Measurements from ENCODE around the gene KRTAP10-12.

DNA sequence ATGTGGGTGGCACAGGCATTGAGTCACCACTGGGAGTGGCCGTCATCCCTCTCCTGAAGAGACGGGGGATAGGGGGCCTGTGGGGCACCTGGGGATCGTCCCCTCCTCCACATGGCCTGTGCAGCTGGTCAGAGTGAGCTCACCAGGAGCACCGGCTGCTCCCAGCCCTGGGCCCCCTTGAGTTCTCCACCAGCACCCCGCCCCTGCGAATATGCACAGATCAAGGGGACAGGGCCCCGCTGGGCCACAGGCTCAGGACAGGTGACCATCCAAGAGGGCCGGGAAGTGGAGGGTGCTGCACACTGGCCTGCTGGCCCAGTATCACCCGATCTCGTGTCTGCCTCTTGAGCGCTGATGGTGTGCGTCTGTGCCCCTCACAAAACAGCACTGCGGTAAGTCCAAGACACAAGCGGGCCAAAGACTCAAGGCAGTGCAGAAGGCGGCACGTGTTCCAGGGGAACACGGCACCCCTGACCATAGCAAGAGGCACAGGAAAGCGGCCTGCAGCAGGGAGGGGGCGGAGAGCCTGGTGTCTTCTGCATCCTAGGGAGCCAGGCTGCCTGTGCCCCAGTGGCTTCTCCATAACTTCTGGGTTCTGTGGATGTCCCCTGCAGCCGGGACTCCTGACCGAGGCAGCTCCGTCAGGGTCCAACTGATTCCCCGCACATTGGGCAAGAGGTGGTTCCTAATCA is 32.5 kb downstream of the KRTAP10-12 start:
- TF ChIP-seq, protein P1, sequence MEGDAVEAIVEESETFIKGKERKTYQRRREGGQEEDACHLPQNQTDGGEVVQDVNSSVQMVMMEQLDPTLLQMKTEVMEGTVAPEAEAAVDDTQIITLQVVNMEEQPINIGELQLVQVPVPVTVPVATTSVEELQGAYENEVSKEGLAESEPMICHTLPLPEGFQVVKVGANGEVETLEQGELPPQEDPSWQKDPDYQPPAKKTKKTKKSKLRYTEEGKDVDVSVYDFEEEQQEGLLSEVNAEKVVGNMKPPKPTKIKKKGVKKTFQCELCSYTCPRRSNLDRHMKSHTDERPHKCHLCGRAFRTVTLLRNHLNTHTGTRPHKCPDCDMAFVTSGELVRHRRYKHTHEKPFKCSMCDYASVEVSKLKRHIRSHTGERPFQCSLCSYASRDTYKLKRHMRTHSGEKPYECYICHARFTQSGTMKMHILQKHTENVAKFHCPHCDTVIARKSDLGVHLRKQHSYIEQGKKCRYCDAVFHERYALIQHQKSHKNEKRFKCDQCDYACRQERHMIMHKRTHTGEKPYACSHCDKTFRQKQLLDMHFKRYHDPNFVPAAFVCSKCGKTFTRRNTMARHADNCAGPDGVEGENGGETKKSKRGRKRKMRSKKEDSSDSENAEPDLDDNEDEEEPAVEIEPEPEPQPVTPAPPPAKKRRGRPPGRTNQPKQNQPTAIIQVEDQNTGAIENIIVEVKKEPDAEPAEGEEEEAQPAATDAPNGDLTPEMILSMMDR (IDR thresholded peaks at IDR 0.05), result no peak
- no peak for TF ChIP-seq POLR2A (IDR thresholded peaks at IDR 0.05)
